Spleen (tissue), 7 donors: ENCODE results near the gene VSIG10L2.

Source experiments
- CTCF ChIP-seq, 11 experiments: fragments of 200-600 bp in 7 of 11; fragments of 450-650 bp in 4 of 11; sonication (generic) in 4 of 11; IDR thresholded peaks in 8 of 11; conservative IDR thresholded peaks in 3 of 11; 1 replicate in 7 of 11; 2 replicates in 4 of 11; pipeline versions ENCODE4 v1.4.0 to v1.8.0; 2016 to 2021; ENCODE audit warnings: antibody characterized with exemption in 11 of 11, inconsistent platforms in 4 of 11, mild to moderate bottlenecking in 1 of 11
- POLR2A ChIP-seq, 3 donors: fragments of 450-650 bp; IDR thresholded peaks; one replicate each; pipeline ENCODE4 v1.5.1; 2017; ENCODE audit warnings: antibody characterized with exemption in 3 of 3, mild to moderate bottlenecking in 1 of 3
- donor health status: DM: no; HTN: no; CAD: no; lungs with moderate emphysema.
- donor health status: DM: no; HTN: no; CAD: no.
- donor health status: DM: no; HTN: no; CAD: no.

- TF ChIP-seq POLR2A (IDR thresholded peaks at IDR 0.05): no peak
- TF ChIP-seq CTCF (IDR thresholded peaks at IDR 0.05 in 8 of 11, conservative IDR thresholded peaks at IDR 0.05 in 3 of 11): no peak
Measured at GRCh38 chr11:125967515-125967914, 21.7 kb downstream of the VSIG10L2 start.
